ENCODE results near the gene TP53I11.

The TP53I11 gene

DNA sequence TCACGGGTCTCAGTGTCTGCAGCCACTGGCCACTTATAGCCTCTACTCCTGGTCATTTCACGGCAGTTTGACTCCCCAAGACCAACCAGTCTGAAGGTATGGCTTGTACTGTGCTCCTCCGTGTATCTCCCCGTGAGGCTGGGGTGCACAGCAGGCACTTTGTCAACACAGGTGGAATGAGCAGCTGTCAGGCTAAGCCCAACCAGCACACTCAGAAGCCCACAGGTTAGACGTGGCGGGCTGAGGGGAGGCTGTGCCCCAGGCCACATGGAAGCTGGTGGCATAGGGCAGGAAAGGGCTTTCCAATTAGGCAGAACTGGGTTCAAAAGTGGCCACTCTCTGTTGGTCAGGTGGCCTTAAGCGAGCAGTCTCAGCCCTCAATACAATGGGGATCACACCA lies 7.0 kb downstream of the TP53I11 start:
- H3K27me3 ChIP-seq (replicated peaks; ENCODE audit: insufficient read depth, low read length): no peaks in the 10 kb centered on the region
- H3K9me3 ChIP-seq (replicated peaks; ENCODE audit: insufficient read depth, low read length): no peaks in the 10 kb centered on the region
- TF ChIP-seq, protein P1, sequence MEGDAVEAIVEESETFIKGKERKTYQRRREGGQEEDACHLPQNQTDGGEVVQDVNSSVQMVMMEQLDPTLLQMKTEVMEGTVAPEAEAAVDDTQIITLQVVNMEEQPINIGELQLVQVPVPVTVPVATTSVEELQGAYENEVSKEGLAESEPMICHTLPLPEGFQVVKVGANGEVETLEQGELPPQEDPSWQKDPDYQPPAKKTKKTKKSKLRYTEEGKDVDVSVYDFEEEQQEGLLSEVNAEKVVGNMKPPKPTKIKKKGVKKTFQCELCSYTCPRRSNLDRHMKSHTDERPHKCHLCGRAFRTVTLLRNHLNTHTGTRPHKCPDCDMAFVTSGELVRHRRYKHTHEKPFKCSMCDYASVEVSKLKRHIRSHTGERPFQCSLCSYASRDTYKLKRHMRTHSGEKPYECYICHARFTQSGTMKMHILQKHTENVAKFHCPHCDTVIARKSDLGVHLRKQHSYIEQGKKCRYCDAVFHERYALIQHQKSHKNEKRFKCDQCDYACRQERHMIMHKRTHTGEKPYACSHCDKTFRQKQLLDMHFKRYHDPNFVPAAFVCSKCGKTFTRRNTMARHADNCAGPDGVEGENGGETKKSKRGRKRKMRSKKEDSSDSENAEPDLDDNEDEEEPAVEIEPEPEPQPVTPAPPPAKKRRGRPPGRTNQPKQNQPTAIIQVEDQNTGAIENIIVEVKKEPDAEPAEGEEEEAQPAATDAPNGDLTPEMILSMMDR (IDR thresholded peaks at IDR 0.05; ENCODE audit: low read length): no peak
- TF ChIP-seq EZH2phosphoT487 (IDR thresholded peaks at IDR 0.05; ENCODE audit: low read length) (no peak), EZH2 (optimal IDR thresholded peaks at IDR 0.05; ENCODE audit: low read depth, low read length) (no peak)
- H3K27ac ChIP-seq (ENCODE audit: low read length): no peak overlapping the region
- no peaks in the 10 kb centered on the region for H4K20me1 ChIP-seq (ENCODE audit: insufficient read depth, low read length)
- H2AFZ ChIP-seq (ENCODE audit: low read length): no peak overlapping the region
- H3K4me1 ChIP-seq (ENCODE audit: low read length): 0 out of 2 replicates have a peak, but pooled peaks cover 9% of the 10 kb centered on the region
- no peaks in the 10 kb centered on the region for H3K36me3 ChIP-seq (replicated peaks; ENCODE audit: insufficient read depth, low read length)
- H3F3A ChIP-seq (ENCODE audit: insufficient read depth, low read length): no peaks in the 10 kb centered on the region
- H3K9ac ChIP-seq (ENCODE audit: low read length): no peak overlapping the region
- H3K9me2 ChIP-seq (replicated peaks; ENCODE audit: insufficient read depth, low read length): no peaks in the 10 kb centered on the region
- H3K4me3 ChIP-seq (ENCODE audit: low read length): no peak overlapping the region
- H3K4me2 ChIP-seq (ENCODE audit: low read depth, low read length): no peak overlapping the region
- no peaks in the 10 kb centered on the region for H3K79me2 ChIP-seq (ENCODE audit: low read length)
- DNase-seq: no peak

DNA sequence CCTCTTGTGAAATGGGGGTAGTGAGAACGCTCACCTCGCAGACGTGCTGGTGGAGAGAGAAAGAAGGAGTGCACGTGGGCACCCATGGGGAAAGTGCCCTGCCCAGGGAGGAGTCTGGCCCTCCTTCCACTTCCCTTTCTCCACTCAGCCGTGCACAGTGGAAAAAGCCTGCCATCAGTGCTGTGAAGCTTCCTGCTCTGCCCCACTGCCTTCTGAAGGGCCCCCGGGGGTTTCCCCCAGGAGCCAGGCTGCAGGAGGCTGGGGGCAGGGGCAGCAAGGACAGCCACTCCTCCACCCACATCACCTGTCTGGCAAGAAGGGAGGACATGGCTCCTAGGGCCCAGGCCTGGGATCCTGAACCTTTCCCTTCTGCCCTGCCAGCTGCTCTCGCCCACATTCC lies 7.6 kb downstream of the TP53I11 start:
- Histone ChIP-seq H3K79me2 (ENCODE audit: low read length) (no peaks in the 10 kb centered on the region), H3F3A (ENCODE audit: insufficient read depth, low read length) (no peaks in the 10 kb centered on the region), H3K4me2 (ENCODE audit: low read depth, low read length) (no peak overlapping the region), H3K4me3 (ENCODE audit: low read length) (no peak overlapping the region), H3K9me2 (replicated peaks; ENCODE audit: insufficient read depth, low read length) (no peaks in the 10 kb centered on the region), H2AFZ (ENCODE audit: low read length) (no peak overlapping the region), H4K20me1 (ENCODE audit: insufficient read depth, low read length) (no peaks in the 10 kb centered on the region), H3K36me3 (replicated peaks; ENCODE audit: insufficient read depth, low read length) (no peaks in the 10 kb centered on the region), H3K4me1 (ENCODE audit: low read length) (0 out of 2 replicates have a peak, but pooled peaks cover 9% of the 10 kb centered on the region), H3K9me3 (replicated peaks; ENCODE audit: insufficient read depth, low read length) (no peaks in the 10 kb centered on the region), H3K27me3 (replicated peaks; ENCODE audit: insufficient read depth, low read length) (no peaks in the 10 kb centered on the region), H3K9ac (ENCODE audit: low read length) (no peak overlapping the region), H3K27ac (ENCODE audit: low read length) (no peak overlapping the region)
- no peak for DNase-seq
- TF ChIP-seq, protein P1 (IDR thresholded peaks at IDR 0.05; ENCODE audit: low read length): no peak
- TF ChIP-seq EZH2 (optimal IDR thresholded peaks at IDR 0.05; ENCODE audit: low read depth, low read length) (no peak), EZH2phosphoT487 (IDR thresholded peaks at IDR 0.05; ENCODE audit: low read length) (no peak)

DNA sequence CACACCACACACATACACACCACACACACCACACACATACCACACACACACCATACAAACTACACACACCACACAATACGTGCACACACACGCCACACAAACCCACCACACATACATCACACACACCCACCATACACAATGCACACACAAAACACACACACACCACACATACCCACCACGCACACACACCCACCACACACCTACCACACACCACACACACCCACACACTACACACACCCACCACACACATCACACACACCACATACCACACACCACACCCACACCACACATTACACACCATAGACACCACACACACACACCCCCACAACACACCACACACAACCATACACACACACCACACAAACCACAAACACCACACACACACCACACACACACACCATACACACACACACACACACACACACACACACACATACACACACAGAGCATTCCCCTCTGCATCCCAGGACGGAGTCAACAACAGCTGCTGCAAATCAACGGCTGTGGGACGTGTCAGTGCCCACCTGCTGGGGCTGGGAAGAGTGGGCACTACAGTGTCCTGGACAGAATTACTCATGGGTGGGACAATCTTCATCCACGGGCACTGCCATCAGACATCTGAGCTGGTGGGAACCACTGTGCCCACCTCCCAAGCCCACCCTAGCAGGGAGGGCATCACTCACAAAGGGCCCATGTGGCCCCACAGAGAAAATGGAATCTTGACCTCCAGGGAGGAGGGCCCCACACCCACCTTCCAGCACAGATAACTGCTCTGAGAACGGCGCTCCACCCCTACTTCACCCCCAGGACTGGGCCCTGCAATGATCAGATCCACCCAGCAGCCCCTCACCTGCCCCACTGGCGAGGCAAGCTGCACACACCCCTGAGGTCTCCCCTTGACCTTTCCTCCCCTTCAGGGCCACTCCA lies 8.4 kb downstream of the TP53I11 start:
- no peak overlapping the region for H3K4me2 ChIP-seq (ENCODE audit: low read depth, low read length)
- no peaks in the 10 kb centered on the region for H3K36me3 ChIP-seq (replicated peaks; ENCODE audit: insufficient read depth, low read length)
- H3K4me1 ChIP-seq (ENCODE audit: low read length): 0 out of 2 replicates have a peak, but pooled peaks cover 9% of the 10 kb centered on the region
- no peaks in the 10 kb centered on the region for H3K27me3 ChIP-seq (replicated peaks; ENCODE audit: insufficient read depth, low read length)
- no peaks in the 10 kb centered on the region for H3K9me2 ChIP-seq (replicated peaks; ENCODE audit: insufficient read depth, low read length)
- H3K79me2 ChIP-seq (ENCODE audit: low read length): no peaks in the 10 kb centered on the region
- TF ChIP-seq EZH2phosphoT487 (IDR thresholded peaks at IDR 0.05; ENCODE audit: low read length) (no peak), EZH2 (optimal IDR thresholded peaks at IDR 0.05; ENCODE audit: low read depth, low read length) (no peak)
- TF ChIP-seq, protein P1 (IDR thresholded peaks at IDR 0.05; ENCODE audit: low read length): no peak
- no peak overlapping the region for H3K9ac ChIP-seq (ENCODE audit: low read length)
- H3K4me3 ChIP-seq (ENCODE audit: low read length): no peak overlapping the region
- H3K27ac ChIP-seq (ENCODE audit: low read length): no peak overlapping the region
- no peak for DNase-seq
- no peaks in the 10 kb centered on the region for H3F3A ChIP-seq (ENCODE audit: insufficient read depth, low read length)
- no peaks in the 10 kb centered on the region for H4K20me1 ChIP-seq (ENCODE audit: insufficient read depth, low read length)
- no peak overlapping the region for H2AFZ ChIP-seq (ENCODE audit: low read length)
- no peaks in the 10 kb centered on the region for H3K9me3 ChIP-seq (replicated peaks; ENCODE audit: insufficient read depth, low read length)
